Suppressor macrophage treated with lipopolysaccharide for 1 hour (primary cell): Measurements from ENCODE around the gene RELT.

ENCODE experiments used
- DNase-seq, 3 donors: peaks; one replicate each; pipeline ENCODE4 v3.0.0-alpha.2; 2020 to 2022

The RELT gene, protein sequence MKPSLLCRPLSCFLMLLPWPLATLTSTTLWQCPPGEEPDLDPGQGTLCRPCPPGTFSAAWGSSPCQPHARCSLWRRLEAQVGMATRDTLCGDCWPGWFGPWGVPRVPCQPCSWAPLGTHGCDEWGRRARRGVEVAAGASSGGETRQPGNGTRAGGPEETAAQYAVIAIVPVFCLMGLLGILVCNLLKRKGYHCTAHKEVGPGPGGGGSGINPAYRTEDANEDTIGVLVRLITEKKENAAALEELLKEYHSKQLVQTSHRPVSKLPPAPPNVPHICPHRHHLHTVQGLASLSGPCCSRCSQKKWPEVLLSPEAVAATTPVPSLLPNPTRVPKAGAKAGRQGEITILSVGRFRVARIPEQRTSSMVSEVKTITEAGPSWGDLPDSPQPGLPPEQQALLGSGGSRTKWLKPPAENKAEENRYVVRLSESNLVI

DNA sequence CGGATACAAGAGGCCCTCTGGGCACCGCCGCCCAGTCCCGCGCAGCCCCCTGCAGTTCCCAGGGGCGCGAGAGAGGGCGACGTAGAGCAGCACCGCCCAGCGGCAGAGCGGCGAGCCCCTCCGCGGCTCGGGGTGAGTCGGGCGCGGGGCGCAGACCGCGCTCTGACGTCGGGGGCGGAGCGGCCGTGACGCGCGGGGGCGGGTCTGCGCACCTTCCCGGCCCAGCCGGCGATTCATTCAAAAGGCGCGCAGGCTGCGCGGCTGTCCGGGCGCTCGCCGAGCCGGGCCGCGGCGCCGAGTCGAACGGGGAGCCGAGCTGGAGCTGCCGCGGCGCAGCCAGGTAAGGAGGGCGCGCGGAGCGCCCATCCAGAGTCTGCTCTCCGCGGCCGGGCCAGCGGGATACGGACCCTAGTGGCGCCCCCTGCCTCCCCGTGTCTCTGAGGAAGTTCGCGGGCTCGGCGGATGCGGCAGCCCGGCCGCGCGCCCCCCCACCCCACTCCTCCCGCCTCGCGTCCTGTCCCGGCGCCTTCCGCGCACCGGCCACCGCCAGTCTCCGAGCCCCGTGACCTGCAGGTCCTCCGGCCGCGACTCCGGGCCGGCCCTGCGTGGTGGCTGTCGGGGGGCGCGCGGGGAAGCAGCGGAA is at the start of gene RELT:
TSS of gene RELT (plus strand) at position 240 of the 643 bp plus-strand sequence. CDS start 12,738 bp downstream, outside the sequence.
- peak; percentile 95 to 99 (median 98) for DNase-seq

- no peak for DNase-seq
Measured at GRCh38 chr11:73326929-73327811, 49.0 kb upstream of the RELT start.

- DNase-seq = no peak
Measured at GRCh38 chr11:73327812-73328364, 48.3 kb upstream of the RELT start.

DNA sequence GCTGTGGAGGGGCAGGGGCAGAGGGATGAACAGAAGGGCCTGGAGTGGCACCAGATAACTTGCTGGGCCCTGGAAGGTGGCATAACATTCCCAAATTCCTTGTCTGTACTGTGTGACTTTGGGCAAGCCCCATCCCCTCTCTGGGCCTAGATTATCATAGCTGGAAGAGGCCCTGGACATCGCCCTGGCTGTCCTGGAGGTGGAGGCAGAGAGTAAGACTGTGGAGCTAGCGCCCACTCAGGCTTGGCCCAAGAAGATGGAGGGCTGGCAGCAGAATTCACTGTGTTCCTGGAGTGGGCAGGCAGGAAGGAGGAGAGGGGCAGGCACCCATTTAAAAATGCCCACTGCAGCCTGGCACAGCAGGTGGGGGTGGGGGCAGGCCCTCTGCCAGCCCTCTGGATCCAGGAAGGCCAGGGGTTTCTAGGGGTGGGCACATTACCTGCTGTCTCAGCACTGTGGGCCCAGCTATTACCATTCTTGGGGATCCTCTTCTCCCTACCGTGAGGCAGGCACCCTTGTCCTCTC is 45.6 kb upstream of the RELT start:
- peak in 1 of 3 donors; percentile 45 for DNase-seq

GRCh38 chr11:73331138-73331916 is 44.9 kb upstream of the RELT start:
- no peak for DNase-seq

- DNase-seq = no peak
Measured at GRCh38 chr11:73333173-73333572, 43.0 kb upstream of the RELT start.

DNA sequence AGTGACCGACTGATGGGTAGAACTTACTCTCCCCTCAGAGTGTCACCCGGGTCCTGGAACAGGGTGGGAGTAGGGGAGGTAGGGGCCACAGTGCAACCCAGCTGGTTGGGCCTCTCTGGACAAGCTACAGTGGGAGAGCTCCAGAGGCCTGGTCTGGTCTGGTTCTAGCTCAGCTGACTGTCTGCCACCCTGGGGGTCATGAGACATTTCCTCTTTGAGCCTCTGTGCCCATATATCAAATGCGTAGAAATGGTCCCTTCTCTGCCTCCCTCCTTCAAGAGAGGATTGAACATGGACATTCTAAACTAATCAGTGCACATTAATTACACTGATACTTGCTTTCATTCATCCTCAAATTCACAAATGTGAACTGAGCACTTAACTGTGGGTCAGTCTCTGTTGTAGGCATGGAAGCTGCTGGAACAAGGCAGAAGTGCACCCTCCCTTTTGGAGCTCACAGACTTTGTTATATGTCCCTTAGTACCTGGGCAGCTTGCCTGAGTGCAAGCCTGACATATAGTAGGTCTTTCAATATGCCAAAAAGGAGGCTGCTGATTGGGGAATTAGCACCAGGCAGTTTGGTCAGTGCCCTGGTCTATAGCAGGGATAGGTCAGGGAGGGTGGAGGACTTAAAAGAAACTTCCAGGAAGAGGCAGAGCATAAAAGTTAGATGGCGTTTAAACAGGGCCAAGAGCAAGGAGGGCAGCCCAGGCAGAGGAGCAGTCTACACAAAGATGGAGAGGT is 42.4 kb upstream of the RELT start:
- DNase-seq = no peak

GRCh38 chr11:73334384-73335203 is 41.6 kb upstream of the RELT start:
- peak; percentile 69 to 79 (median 73) for DNase-seq

GRCh38 chr11:73335204-73335923 is 40.8 kb upstream of the RELT start:
- DNase-seq = peak; percentile 85 to 90 (median 85)

DNA sequence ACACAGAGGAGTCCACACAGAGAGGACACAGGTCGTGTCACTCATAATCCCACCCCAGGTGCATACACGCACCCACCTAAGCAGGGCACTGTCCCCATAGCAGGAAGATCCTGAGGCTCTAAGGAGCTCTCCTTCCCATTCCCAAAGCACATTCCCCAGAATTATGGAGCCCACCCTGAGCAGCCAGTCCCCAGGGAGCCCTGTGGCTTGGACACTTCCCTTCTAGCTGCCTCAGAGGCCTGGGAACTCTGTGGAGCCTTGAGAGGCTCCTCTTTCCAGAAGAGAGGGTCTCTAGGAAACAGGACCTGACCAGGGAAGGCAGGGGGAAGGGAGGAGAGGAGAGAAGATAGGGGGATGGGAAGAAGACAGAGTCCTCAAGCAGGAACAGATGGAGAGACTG is 38.4 kb upstream of the RELT start:
- DNase-seq = no peak

- no peak for DNase-seq
Measured at GRCh38 chr11:73338279-73338678, 37.9 kb upstream of the RELT start.

DNA sequence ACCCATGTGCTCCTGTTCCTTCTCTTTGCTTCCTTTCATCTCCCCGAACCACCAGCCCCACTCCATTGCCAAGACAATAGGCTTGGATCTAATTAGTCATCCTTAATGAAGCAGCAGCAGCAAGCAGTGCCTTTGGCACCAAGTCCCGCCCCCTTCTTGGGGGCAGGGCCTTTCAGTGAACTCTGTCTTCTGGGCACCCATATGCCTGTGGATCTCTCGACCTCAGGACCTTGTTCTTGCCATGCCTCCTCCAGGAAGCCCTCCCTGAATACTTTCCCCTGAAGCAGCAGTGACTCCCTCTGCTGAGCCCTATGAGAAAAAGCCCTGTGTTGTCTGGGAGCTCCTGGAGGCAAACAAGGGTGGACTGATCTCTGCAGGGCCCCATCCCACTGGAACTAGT is 36.0 kb upstream of the RELT start:
- no peak for DNase-seq

DNA sequence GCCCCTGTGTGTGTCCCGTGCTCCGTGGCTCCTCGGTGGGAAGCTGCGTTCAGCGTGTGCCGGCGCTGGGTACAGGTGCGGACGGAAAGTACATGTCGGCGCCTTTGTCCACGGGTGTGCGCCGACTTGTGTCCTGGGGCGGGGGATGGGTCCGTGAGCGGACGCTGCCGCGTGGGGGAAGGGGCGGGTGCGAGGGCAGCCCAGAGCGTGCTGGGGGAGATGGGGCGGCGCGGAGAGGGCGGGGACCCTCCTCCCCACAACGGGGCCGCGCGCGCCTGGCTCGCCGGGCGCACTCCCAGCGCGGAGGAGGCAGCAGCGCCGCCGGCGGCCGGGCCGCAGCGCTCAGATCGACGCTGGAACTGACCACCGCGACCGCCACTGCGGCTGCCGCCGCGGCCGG is 33.6 kb upstream of the RELT start:
- no peak for DNase-seq

DNA sequence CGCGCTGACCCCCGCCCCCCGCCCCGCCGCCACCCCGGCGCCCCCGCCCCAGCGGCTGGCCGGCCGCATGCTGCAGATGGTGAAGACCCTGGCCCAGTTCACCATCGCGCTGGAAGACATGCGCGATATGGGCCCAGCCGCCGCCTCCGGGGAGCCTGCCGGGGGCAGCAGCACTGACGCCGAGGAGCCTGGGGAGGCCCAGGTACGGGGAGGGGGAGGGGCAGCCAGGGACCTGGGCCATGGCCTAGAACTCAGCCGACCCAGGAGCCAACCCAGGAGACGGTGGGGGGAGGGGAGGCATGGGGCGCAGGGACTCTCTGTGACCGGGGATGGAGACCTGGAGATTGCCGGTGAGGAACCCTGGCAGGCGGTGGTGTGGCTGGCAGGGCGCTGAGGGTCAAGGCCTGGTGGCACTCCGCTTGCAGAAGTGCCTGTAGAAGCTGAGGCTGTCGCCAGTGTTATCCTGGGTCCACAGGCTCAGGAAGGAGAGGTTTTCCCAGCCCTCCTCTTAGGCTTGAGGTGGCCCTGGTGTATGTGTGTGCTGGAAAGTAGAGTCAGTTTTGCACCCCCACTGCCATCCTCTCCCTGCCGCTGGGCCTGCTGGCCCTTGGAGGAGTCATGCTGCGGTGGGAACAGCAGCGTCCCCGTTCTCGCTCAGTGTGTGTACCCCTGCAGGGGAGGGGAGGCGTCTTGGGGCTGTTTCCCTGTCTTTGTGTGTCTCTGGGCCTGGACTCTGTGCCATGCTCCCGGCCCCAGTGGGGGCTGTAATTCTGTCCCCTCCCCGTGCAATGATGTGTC is 32.9 kb upstream of the RELT start:
- DNase-seq = no peak

- no peak for DNase-seq
Measured at GRCh38 chr11:73344191-73344607, 32.0 kb upstream of the RELT start.

DNA sequence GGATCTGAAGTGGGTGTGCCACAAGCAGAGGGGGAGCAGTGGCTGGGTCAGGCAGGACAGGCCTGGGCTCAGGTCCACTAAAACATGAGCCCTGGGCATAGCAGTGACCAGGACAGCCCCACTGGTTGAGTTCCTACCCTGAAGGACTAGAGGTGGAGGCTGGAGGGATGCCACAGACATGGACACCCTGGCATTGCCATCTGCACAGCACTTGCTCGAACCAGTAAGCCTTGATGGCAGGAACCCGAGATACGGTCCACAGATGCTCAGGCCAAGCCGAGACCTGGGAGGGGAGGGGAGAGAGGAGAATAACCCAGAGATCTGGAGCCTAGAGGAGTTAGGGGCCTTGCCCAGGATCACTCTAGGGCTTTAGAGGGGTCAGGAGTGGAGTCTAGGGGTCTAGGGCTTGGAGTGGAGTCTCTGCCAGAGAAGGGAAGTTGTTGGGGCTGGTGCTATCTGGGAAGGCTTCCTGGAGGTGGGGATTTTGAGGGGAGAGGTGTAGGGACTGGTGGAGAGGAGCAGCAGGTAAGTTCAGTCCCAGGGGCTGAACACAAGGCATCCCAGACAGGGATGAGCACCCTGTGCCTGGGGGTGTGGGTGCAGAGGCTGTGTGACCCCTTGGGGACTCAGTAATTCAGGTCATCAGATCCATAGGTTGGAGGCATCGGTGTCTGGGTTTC is 30.6 kb upstream of the RELT start:
- no peak for DNase-seq

DNA sequence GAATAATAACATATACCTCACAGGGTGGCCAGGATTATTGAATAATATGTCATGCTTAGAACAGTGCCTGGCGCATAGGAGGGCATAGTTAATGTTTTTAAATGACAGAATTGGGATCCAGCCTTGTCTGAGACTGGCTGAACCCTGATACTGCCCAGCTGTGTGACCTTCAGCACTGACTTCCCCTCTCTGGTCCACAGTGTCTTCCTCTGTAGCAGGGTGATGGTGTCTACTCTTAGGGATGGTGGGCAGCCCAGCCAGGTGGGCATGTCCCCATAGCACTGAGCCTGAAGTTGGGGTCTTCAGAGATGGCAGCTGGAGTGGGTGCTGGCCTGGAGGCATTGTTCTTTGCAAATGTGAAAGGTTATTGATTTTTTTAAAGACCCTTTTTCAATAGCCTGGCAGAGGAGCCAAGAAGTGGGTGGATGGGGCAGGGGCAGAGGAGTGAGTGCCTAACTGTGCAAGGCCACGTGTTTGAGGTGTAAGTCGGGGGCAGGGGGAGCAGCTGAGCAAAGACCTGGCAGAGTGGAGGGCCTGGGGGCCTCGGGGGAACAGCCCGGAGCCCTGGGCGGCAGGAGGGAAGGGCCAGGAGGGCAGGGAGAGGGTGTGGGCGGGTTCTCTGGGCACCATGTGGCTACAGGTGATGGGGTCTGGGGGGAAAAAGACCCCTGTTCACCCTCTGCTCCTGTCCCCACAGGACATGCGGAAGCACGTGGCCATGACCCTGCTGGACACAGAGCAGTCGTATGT is 29.8 kb upstream of the RELT start:
- no peak for DNase-seq
